Stimulated activated CD8-positive, alpha-beta memory T cell treated with anti-CD3 and anti-CD28 coated beads, Interleukin-4, amount 100 ng/mL, for 24 hours (primary cell): Measurements from ENCODE around the gene GNRH2.
"Not testable (repeated sequence)": the region's sequence is repeated elsewhere in the genome, so short reads cannot be mapped to it uniquely, and the experiment has no call there.

Source experiments
- DNase-seq: peaks from one replicate; pipeline ENCODE4 v3.0.0-alpha.2; 2020; ENCODE audit warnings: low read depth

GNRH2 gene

GRCh38 chr20:3073251-3073643 lies 29.8 kb downstream of the GNRH2 start:
- not testable (repeated sequence) for DNase-seq

GRCh38 chr20:3074812-3075211 lies 31.4 kb downstream of the GNRH2 start:
- no peak for DNase-seq

- not testable (repeated sequence) for DNase-seq
Observed at GRCh38 chr20:3075315-3075714, 31.9 kb downstream of the GNRH2 start.

- DNase-seq, result no peak
Observed at GRCh38 chr20:3077618-3078134, 34.3 kb downstream of the GNRH2 start.

- DNase-seq, result no peak
Observed at GRCh38 chr20:3080939-3081388, 37.5 kb downstream of the GNRH2 start.

GRCh38 chr20:3081641-3082040 lies 38.2 kb downstream of the GNRH2 start:
- no peak for DNase-seq

- no peak for DNase-seq
Observed at GRCh38 chr20:3082306-3082951, 39.0 kb downstream of the GNRH2 start.

- DNase-seq, result no peak
Observed at GRCh38 chr20:3082955-3083952, 39.8 kb downstream of the GNRH2 start.

GRCh38 chr20:3084283-3084985 lies 41.0 kb downstream of the GNRH2 start, which contains the start of gene AVP:
TSS of gene AVP (minus strand) at chr20:3084724. CDS start at chr20:3084674, 50 bp downstream.
- no peak for DNase-seq

GRCh38 chr20:3084986-3085360 lies 41.6 kb downstream of the GNRH2 start:
- no peak for DNase-seq

GRCh38 chr20:3085571-3086072 lies 42.2 kb downstream of the GNRH2 start:
- DNase-seq, result no peak

GRCh38 chr20:3088031-3088430 lies 44.6 kb downstream of the GNRH2 start:
- no peak for DNase-seq

GRCh38 chr20:3090565-3090964 lies 47.1 kb downstream of the GNRH2 start:
- no peak for DNase-seq

GRCh38 chr20:3092611-3093379 lies 49.4 kb downstream of the GNRH2 start:
- DNase-seq, result peak; percentile 20

GRCh38 chr20:3093861-3094361 lies 50.5 kb downstream of the GNRH2 start:
- DNase-seq, result no peak

- no peak for DNase-seq
Observed at GRCh38 chr20:3094848-3095629, 51.6 kb downstream of the GNRH2 start.
